Measurements from ENCODE around the gene XCL2. TPM values are rescaled to one million over a fixed set of nuclear protein-coding genes. Genes with fewer than 3 reads are reported as not detected.
"Not testable (repeated sequence)": the region's sequence is repeated elsewhere in the genome, so short reads cannot be mapped to it uniquely, and the experiment has no call there.

XCL2 gene, protein sequence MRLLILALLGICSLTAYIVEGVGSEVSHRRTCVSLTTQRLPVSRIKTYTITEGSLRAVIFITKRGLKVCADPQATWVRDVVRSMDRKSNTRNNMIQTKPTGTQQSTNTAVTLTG
- not detected in 2 replicates for total RNA-seq (2022)
- Bru-seq, nascent RNA = percentile 10 among the genes with signal in this experiment
- BruChase-seq, experiment 1, labeled RNA remaining after a 2-hour chase = percentile 9 among the genes with signal in this experiment
- BruChase-seq, experiment 2, labeled RNA remaining after a 6-hour chase = not detected
- long read RNA-seq = 0 reads

DNA sequence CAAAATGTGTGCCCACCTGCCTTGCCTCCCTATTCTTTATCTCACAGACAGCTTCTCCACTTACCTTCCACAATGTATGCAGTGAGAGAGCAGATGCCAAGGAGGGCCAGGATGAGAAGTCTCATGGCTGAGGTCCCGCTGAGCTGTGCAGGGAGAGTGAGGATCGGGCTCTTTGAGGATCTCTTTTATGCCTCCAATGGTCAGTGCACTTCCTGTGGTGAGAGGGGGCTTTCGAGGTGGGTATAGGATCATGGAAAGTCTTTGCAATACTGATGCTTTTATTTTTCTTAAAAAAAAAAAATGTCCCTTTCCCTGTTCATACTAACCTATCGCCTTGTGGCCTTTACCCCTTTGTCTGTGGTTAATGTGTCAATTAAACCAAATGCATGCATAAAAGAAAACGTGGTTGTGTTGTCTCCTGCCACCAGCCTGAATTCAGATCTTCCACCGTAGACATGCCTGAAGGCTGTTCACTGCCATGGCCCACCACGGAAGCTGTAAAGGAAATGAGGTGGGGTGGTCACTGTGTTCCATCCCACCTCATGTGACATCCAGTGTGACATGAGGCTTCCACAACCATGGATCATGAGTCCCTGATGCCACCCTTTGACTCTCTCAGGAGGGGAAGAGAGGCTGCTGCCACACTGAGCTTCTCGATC, at the start of gene XCL2:
Gene XCL2 (minus strand): TSS at position 158 of the 659 bp plus-strand sequence. CDS start 33 bp downstream, at position 125.
- H3K27me3 ChIP-seq (replicated peaks; ENCODE audit: control insufficient read depth, insufficient read depth, low read length); H3K4me3 ChIP-seq (ENCODE audit: low read depth, low read length); H3K27ac Mint-ChIP-seq (ENCODE audit: unreplicated experiment); H3K9me3 ChIP-seq; H3K36me3 ChIP-seq (ENCODE audit: control insufficient read depth, insufficient read depth, low read length); H3K4me1 Mint-ChIP-seq (ENCODE audit: low read depth, unreplicated experiment); H3K4me1 ChIP-seq; CTCF ChIA-PET; POLR2A ChIA-PET; H3K4me3 Mint-ChIP-seq (ENCODE audit: unreplicated experiment); H3K27me3 Mint-ChIP-seq (ENCODE audit: insufficient read depth, unreplicated experiment); BruUV-seq (replicated peaks); intact Hi-C loops (cut with micrococcal nuclease; ENCODE audit: unreplicated experiment); DNase-seq: not testable (repeated sequence)
- Mint-ChIP-seq H3K36me3 (ENCODE audit: insufficient read depth, unreplicated experiment) (peaks cover 35% of the 10 kb centered on the region), H3K9me3 (ENCODE audit: unreplicated experiment) (peaks cover 31% of the 10 kb centered on the region)

DNA sequence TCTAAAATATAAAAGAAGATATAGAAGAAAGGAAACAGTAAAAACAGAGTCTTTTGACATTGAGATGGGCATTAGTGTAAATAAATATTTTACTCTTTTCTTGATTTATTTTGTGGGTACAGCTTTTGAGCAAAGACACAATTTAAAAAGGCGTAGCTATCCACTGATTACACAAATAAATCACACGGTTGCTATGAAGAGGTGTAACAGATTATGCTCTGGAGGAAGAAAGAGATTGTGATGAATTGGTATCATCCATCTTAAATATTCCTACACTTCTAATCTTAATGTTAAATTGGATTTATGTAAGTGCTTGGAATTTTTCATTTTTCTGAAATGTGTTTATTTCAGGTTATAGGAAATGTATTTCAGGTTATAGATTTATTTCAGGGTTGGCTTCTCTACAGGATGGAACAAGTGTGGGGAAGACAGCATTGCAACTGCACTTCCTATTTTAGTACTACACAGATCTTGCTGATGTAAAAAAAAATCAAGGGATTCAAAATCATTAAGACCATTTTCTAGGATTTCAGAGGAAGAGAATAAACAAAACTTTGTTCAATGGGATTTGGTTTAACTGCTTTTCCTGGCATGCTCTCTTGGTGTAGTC, 47.9 kb upstream of the XCL2 start:
- Mint-ChIP-seq H3K36me3 (ENCODE audit: insufficient read depth, unreplicated experiment) (no peaks in the 10 kb centered on the region), H3K27me3 (ENCODE audit: insufficient read depth, unreplicated experiment) (no peaks in the 10 kb centered on the region), H3K27ac (ENCODE audit: unreplicated experiment) (no peak overlapping the region), H3K4me1 (ENCODE audit: low read depth, unreplicated experiment) (no peaks in the 10 kb centered on the region), H3K9me3 (ENCODE audit: unreplicated experiment) (no peaks in the 10 kb centered on the region), H3K4me3 (ENCODE audit: unreplicated experiment) (no peak overlapping the region)
- no peak for DNase-seq
- no TSS peak for BruUV-seq (replicated peaks)
- Histone ChIP-seq H3K36me3 (ENCODE audit: control insufficient read depth, insufficient read depth, low read length) (no peaks in the 10 kb centered on the region), H3K9me3 (no peaks in the 10 kb centered on the region), H3K4me1 (no peaks in the 10 kb centered on the region), H3K4me3 (ENCODE audit: low read depth, low read length) (no peak overlapping the region), H3K27me3 (replicated peaks; ENCODE audit: control insufficient read depth, insufficient read depth, low read length) (no peaks in the 10 kb centered on the region)
- intact Hi-C loops (cut with micrococcal nuclease; ENCODE audit: unreplicated experiment) = no loop called here
- ChIA-PET POLR2A (no interaction called here), CTCF (interaction anchor here (0.9 kb wide), 1 partner anchor 12 kb away, joined by 3 read pairs; no protein-coding TSS in a partner anchor)
- TF ChIP-seq, protein P1, sequence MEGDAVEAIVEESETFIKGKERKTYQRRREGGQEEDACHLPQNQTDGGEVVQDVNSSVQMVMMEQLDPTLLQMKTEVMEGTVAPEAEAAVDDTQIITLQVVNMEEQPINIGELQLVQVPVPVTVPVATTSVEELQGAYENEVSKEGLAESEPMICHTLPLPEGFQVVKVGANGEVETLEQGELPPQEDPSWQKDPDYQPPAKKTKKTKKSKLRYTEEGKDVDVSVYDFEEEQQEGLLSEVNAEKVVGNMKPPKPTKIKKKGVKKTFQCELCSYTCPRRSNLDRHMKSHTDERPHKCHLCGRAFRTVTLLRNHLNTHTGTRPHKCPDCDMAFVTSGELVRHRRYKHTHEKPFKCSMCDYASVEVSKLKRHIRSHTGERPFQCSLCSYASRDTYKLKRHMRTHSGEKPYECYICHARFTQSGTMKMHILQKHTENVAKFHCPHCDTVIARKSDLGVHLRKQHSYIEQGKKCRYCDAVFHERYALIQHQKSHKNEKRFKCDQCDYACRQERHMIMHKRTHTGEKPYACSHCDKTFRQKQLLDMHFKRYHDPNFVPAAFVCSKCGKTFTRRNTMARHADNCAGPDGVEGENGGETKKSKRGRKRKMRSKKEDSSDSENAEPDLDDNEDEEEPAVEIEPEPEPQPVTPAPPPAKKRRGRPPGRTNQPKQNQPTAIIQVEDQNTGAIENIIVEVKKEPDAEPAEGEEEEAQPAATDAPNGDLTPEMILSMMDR (IDR thresholded peaks at IDR 0.05; ENCODE audit: insufficient read depth in 1 of 2, low read depth in 1 of 2, low read length in 1 of 2, severe bottlenecking in 1 of 2, unreplicated experiment in 1 of 2) = no peak

DNA sequence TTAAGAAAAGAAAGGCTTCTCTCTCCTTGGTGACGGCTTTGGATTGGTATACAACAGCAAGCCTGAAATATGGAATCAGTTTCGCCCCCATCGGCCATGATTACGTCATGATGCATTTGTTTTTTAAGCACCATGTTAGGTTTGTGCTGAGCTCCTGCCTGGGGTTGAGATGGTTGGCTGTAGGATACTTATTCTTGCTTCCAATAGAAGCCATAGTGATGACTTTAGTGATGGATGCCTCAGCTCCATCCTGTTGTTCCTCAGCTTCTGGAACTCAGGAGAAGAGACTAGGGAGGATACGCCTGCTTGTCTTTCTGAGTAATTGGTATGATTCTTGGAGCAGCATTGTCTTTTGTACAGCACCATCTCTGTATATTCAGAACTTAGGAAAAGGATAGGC, 47.3 kb upstream of the XCL2 start:
- no peaks in the 10 kb centered on the region for H3K27me3 Mint-ChIP-seq (ENCODE audit: insufficient read depth, unreplicated experiment)

More for the DNA sequence above, 47.3 kb upstream of the XCL2 start:
- Mint-ChIP-seq H3K36me3 (ENCODE audit: insufficient read depth, unreplicated experiment) (no peaks in the 10 kb centered on the region), H3K27ac (ENCODE audit: unreplicated experiment) (no peak overlapping the region), H3K9me3 (ENCODE audit: unreplicated experiment) (no peaks in the 10 kb centered on the region), H3K4me3 (ENCODE audit: unreplicated experiment) (no peak overlapping the region), H3K4me1 (ENCODE audit: low read depth, unreplicated experiment) (no peaks in the 10 kb centered on the region)
- ChIA-PET CTCF (interaction anchor here (0.9 kb wide), 1 partner anchor 12 kb away, joined by 3 read pairs; no protein-coding TSS in a partner anchor), POLR2A (no interaction called here)
- Histone ChIP-seq H3K36me3 (ENCODE audit: control insufficient read depth, insufficient read depth, low read length) (no peaks in the 10 kb centered on the region), H3K27me3 (replicated peaks; ENCODE audit: control insufficient read depth, insufficient read depth, low read length) (no peaks in the 10 kb centered on the region), H3K4me1 (no peaks in the 10 kb centered on the region), H3K4me3 (ENCODE audit: low read depth, low read length) (no peak overlapping the region), H3K9me3 (no peaks in the 10 kb centered on the region)
- no TSS peak for BruUV-seq (replicated peaks)
- intact Hi-C loops (cut with micrococcal nuclease; ENCODE audit: unreplicated experiment) = no loop called here
- TF ChIP-seq, protein P1 (IDR thresholded peaks at IDR 0.05; ENCODE audit: insufficient read depth in 1 of 2, low read depth in 1 of 2, low read length in 1 of 2, severe bottlenecking in 1 of 2, unreplicated experiment in 1 of 2) = no peak
- DNase-seq = no peak
